GM06990 (cell line): Measurements from ENCODE around the gene CFDP1.

Source experiments
- DNase-seq: peaks from one replicate; pipeline ENCODE4 v3.0.0-alpha.2; 2011; ENCODE audit not compliant: insufficient read length; ENCODE audit errors: extremely low read depth
- H3K27me3 ChIP-seq: replicated peaks from 2 replicates; pipeline ENCODE4 v1.6.0; 2011; ENCODE audit warnings: low read length; ENCODE audit not compliant: control insufficient read depth, insufficient read depth
- H3K36me3 ChIP-seq: 2 replicates; pipeline ENCODE4 v1.5.1; 2011; ENCODE audit warnings: low read length; ENCODE audit not compliant: control insufficient read depth, insufficient read depth
- H3K4me3 ChIP-seq: replicated peaks from 2 replicates; pipeline ENCODE4 v1.5.1; 2011; ENCODE audit warnings: low read depth, mild to moderate bottlenecking, control low read depth, low read length
- TF ChIP-seq, protein P1 (sequence below): IDR thresholded peaks from 2 replicates; pipeline ENCODE4 v1.5.1; 2011; ENCODE audit warnings: low read length, control low read depth, mild to moderate bottlenecking, inconsistent platforms; ENCODE audit not compliant: insufficient read depth, poor library complexity, severe bottlenecking

Gene CFDP1

DNA sequence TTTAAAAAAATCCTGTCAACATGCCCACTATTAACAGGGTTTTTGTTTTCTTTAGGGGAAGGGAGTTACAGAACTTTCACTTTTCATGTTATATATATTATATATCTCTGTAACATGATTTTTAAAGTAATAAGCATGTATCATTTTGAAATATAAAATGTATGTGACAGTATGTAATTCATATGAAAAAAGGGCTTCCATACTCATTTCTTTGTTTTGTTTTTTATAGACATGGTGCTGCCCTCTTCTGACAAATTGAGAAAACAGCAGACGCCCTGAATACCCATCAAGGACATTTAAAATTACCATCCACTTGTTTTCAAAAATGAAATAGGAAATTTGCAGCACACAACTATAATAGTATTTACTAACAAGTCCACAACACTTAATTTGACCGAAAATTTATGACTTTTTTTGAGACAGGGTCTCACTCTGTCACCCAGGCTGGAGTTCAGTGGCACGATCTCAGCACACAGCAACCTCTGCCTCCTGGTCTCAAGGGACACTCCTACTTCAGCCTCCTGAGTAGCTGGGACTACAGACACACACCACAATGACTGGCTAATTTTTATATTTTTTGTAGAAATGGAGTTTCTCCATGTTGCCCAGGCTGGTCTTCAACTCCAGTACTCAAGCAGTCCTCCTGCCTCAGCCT lies 30.4 kb downstream of the CFDP1 start:
- TF ChIP-seq, protein P1, sequence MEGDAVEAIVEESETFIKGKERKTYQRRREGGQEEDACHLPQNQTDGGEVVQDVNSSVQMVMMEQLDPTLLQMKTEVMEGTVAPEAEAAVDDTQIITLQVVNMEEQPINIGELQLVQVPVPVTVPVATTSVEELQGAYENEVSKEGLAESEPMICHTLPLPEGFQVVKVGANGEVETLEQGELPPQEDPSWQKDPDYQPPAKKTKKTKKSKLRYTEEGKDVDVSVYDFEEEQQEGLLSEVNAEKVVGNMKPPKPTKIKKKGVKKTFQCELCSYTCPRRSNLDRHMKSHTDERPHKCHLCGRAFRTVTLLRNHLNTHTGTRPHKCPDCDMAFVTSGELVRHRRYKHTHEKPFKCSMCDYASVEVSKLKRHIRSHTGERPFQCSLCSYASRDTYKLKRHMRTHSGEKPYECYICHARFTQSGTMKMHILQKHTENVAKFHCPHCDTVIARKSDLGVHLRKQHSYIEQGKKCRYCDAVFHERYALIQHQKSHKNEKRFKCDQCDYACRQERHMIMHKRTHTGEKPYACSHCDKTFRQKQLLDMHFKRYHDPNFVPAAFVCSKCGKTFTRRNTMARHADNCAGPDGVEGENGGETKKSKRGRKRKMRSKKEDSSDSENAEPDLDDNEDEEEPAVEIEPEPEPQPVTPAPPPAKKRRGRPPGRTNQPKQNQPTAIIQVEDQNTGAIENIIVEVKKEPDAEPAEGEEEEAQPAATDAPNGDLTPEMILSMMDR = peak; percentile 64
- no peak for DNase-seq
- Histone ChIP-seq H3K36me3 (no peaks in the 10 kb centered on the region), H3K27me3 (no peaks in the 10 kb centered on the region), H3K4me3 (no peak overlapping the region)

DNA sequence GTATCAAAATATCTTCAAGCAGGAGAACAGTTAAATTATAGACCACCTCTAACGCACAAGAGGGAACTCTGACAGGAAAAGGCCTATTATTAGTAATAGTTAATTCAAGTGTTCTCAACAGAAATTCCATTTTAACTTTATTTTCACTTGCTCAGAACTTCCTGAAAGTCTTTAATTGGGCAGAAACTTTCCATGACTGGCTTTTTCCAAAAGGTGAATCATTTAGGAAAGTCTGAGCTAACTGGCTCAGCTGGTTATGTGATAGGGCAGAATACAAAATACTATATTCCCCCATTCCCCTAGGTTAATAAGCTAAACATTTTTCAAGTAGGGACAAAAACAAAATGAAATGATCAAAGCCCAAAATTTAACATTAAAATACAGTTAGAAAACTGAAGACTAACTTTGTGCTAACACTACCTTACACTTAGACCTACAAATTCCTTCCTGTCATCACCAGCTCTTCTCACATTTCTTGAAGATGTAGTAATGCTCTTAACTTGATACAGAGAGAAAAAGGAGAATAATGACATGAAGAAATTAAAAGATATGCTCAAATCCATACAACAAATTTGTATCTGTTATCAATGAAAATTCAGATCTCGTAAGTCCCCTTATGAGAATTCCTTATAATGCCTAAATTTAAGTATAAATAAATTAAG lies 31.0 kb downstream of the CFDP1 start:
- TF ChIP-seq, protein P1 = no peak
- no peaks in the 10 kb centered on the region for H3K27me3 ChIP-seq
- H3K4me3 ChIP-seq = no peak overlapping the region
- H3K36me3 ChIP-seq = no peaks in the 10 kb centered on the region
- DNase-seq = no peak

DNA sequence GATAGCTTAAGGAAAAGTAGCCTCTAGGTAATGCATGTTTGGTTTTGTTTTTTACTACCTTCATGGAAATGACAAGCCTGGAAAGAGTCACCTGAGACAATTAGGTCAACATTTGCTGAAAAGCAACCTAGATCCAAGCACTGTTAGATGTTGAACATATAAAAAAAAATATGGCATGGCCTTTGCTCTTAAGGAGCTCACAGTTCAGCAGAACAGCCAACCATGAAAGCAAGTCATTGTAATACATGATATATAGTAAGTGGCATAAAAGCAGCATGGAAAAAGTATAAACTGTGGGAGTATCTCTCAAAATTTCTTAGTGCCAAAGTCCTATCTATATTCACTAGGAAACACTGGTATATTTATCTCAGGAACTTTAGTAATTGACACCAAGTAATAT lies 31.6 kb downstream of the CFDP1 start:
- TF ChIP-seq, protein P1 = no peak
- Histone ChIP-seq H3K27me3 (no peaks in the 10 kb centered on the region), H3K36me3 (no peaks in the 10 kb centered on the region), H3K4me3 (no peak overlapping the region)
- no peak for DNase-seq

DNA sequence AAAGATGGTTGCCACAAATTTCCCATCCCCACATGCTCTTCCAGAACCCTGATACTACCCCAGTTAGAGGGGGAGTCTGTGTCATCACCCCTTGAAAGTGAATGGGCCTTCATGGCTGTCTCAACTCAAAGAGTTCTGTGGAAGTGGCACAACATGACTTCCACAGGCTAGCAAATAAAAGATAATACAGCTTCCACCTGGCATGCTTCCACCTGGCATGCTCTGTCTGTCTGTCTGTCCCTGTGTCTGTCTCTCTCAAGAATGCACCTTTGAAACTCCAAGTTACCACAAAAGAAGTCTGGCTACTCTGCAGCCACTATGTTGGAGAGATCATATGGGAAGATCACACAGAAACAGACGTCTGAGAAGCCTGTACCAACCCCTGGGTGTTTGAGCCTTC lies 35.0 kb downstream of the CFDP1 start:
- no peak for DNase-seq
- TF ChIP-seq, protein P1 = no peak
- Histone ChIP-seq H3K4me3 (no peak overlapping the region), H3K36me3 (peaks cover 1% of the 10 kb centered on the region; the same call in 1 of the 2 replicates), H3K27me3 (no peaks in the 10 kb centered on the region)

DNA sequence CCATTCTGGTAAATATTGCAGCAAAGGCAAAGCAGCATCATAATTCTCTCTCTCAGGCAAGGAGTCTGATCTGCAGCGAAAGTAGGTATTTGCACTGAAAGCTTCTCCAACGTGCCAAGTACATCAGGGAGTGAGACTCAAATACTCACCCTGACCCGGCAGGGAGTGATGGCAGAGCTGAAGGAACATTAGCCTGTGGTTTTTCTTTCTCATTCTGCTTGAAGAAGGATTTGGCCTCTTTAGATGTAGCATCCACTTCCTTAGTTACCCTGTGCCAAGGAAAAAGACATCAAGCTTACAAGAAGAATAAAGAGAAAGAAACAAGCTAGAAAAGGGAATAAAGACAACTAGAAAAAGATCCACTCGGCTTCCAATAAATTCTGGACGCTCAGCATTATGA lies 38.4 kb downstream of the CFDP1 start:
- no peak for DNase-seq
- TF ChIP-seq, protein P1 = no peak
- no peak overlapping the region for H3K4me3 ChIP-seq
- H3K36me3 ChIP-seq = peaks cover 4% of the 10 kb centered on the region
- H3K27me3 ChIP-seq = no peaks in the 10 kb centered on the region
